Measurements from ENCODE around the gene FLNA. TPM values are rescaled to one million over a fixed set of nuclear protein-coding genes. Genes with fewer than 3 reads are reported as not detected.
"Not testable (repeated sequence)": the region's sequence is repeated elsewhere in the genome, so short reads cannot be mapped to it uniquely, and the experiment has no call there.

The FLNA gene
- total RNA-seq = 1,775 and 2,557 TPM in 2 replicates

DNA sequence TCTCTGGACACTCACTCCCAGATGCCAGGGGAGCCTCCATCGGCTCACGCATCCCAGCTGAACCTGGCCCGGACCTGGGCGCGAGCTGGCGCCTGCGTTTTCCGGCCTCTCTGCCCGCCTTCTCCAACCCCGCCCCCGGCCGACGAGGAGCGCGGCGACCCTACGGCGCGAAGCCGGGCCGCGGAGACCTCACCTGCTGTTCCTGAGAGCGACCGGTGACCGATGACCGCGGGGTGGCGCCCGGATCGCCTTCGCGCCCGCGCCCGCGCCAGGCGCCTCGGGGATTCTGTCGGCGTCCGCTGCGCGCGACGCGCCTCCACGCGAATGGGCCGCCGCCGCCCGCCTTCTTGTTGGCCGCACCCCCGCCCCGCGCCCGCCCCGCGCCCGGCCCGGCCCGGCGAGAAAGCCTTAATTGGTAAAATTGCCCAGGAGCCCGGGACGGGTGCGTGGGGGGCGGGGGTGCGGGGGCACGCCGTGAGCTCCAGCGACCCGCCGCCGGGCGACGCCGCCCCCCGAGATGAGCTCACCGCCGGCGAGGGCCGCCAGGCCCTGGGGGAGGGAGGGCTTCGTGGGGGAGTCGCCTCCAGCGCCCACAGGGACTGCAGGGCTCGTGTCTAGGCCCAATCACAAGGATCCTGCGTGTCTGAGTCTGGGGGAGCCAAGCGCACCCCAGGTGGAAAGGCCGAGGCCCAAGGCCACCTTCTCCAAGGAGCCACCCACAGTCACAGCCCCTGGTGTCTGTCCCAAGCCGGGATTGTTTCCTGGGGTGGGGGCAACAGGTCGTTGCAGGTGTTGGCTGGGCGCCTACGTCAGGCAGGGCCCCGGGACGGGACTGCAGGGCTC, at the start of gene FLNA:
FLNA (minus strand) TSS at position 322 of the 843 bp plus-strand sequence. CDS start 3,389 bp downstream, outside the sequence.
- DNase-seq (ENCODE audit: low read depth, low spot score) = no peak

- no peak for DNase-seq (ENCODE audit: low read depth, low spot score)
Observed at GRCh38 chrX:154420402-154420756, 45.9 kb upstream of the FLNA start.

GRCh38 chrX:154419688-154420401, 45.4 kb upstream of the FLNA start:
- no peak for DNase-seq (ENCODE audit: low read depth, low spot score)

- DNase-seq (ENCODE audit: low read depth, low spot score) = no peak
Observed at GRCh38 chrX:154419189-154419588, 44.8 kb upstream of the FLNA start.

DNA sequence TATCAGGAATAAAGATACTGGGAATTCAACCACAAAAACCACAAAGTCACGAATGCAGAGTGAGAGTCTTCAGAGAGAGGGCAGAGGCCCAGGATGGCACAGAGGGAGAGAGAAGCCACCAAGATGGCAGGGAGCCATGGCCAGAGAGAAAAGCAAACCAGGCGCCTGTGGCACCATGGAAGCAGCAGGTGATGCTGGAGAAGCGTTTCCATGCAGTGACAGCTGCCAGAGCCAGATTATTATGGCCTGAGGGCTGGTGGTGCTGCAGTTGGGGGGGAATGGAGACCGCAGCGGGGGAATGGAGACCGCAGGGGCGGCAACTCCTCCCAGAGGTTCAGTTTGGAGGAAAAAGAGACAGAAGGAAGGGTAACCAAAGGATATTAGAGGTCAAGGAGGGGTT, 42.7 kb upstream of the FLNA start:
- DNase-seq (ENCODE audit: low read depth, low spot score) = no peak

DNA sequence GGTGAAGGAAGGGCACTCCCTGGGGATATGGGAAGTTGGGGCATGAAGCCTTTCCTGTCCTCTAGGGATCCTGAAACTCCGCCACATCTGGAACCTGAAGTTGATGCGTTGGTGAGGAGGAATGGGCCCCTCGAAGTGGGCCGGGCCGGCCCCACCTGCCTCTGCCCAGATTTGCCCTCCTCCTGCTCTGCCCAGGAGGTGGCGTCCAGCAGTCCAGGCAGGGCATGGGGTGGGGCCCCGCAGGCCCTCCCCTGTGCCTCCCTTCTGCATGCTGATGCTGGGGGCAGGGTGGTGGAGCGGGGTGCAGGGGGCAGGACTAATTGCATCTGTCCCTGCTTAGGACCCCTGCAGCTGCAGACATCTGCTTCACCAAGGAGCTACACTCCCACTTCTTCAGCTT, 38.7 kb upstream of the FLNA start:
- no peak for DNase-seq (ENCODE audit: low read depth, low spot score)

GRCh38 chrX:154412468-154412867, 38.0 kb upstream of the FLNA start:
- no peak for DNase-seq (ENCODE audit: low read depth, low spot score)

- no peak for DNase-seq (ENCODE audit: low read depth, low spot score)
Observed at GRCh38 chrX:154411981-154412340, 37.5 kb upstream of the FLNA start.

DNA sequence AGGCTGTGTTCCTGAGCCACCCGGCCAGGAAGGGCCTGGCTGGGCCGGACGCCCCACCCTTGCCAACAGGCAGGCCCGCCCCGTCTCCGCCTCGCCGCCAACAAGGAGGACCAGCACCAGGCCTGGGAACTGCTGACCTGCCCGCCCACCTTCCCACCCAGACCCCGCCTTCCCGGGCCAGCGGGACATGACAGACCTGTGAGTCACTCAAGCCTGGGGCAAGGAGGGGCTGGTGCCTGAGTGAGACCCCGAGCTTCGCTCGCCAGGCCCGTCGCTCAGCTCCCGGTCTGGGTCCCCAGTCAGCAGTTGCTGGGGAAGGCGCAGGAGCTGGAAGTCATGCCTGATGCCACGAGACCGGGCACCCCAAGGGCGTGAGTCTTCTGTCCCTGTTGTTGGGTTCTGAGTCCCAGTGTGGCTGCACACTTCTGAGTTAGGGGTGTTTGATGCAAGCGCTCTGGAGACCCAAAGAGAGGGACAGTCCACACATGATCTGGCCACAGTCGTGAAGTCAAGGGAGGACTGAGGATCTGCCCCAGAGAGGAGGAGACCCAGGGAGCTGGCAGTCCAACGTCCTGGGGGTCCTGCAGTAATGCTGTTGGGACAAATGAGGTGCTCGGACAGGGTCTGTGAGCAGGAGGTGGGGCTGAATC, 34.9 kb upstream of the FLNA start, which contains the start of gene DNASE1L1:
DNASE1L1 (minus strand) TSS at position 33 of the 650 bp plus-strand sequence. CDS start 3,686 bp downstream, outside the sequence.
- peak; percentile 67 for DNase-seq (ENCODE audit: low read depth, low spot score)

GRCh38 chrX:154408659-154409221, 34.3 kb upstream of the FLNA start:
- no peak for DNase-seq (ENCODE audit: low read depth, low spot score)

DNA sequence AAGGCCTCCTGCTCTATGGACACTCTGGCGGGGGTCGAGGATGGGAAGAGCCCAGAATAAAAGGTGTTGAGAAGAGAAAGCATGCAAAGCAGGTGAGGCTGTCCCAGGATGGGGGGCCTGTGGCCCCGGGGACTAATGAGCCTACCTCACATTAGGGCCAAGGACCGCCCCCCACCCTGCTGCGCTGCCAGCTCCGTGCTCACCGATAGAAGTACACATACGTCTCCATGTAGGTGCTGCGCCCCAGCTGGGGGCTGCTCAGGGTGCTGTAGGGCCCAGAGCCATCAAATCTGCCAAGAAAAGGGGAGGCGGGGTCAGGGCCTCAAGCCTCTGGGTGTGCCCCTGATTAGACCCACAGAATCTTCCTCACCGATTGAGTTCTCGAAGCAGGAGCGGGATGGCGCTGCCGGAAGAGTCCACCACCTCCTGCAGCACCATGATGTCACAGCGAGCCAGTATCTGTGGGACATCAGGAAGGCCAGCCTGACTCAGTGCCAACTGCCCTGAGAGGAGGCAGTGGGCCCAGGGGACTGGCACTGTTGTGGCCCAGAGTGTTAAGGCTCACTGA, 30.3 kb upstream of the FLNA start:
- no peak for DNase-seq (ENCODE audit: low read depth, low spot score)

- DNase-seq (ENCODE audit: low read depth, low spot score) = no peak
Observed at GRCh38 chrX:154403858-154404257, 29.4 kb upstream of the FLNA start.

DNA sequence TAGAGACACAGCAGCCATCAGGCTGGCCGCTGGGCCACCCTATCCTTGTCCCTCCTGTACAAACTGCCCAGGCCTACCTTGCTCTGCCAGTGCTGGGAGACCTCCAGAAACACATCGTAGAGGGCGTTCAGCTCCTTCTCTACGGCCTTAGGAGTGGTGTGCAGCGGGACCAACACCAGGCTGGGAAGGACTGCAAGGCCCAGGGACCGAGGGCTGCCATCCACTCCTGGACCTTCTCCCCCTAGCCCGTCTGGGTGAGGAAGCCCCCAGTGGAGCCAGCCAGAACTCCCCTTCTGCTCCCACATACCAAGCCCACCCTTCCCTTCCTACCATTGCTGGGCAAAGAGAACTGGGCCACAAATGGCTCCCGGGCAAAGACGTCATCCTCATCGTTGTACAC, 28.8 kb upstream of the FLNA start:
- no peak for DNase-seq (ENCODE audit: low read depth, low spot score)

DNA sequence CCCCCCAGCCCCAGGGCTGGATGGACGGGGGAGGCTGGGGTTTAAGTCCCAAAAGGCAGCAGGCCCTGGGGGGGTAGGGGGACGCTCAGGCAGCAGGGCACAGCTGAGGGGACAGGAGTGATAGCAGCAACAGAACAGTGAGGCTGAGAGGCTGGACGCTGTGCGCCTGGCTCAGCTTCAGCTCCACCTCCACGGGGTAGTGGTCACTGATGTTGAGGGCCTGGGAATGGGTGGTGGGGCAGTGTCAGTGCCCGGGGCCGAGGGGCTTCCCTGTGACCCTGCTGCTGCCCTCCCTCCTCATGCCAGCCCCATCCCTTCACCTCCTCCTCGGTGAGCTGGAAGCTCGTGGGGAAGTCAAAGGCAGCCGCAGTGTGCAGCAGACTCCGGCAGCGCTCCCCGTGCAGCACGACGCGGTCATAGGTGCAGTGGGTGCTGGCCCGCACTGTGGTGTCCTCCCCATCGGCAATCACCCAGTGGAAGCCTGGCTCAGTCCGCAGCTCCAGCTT, 28.2 kb upstream of the FLNA start:
- DNase-seq (ENCODE audit: low read depth, low spot score) = no peak

GRCh38 chrX:154401918-154402621, 27.6 kb upstream of the FLNA start:
- no peak for DNase-seq (ENCODE audit: low read depth, low spot score)

DNA sequence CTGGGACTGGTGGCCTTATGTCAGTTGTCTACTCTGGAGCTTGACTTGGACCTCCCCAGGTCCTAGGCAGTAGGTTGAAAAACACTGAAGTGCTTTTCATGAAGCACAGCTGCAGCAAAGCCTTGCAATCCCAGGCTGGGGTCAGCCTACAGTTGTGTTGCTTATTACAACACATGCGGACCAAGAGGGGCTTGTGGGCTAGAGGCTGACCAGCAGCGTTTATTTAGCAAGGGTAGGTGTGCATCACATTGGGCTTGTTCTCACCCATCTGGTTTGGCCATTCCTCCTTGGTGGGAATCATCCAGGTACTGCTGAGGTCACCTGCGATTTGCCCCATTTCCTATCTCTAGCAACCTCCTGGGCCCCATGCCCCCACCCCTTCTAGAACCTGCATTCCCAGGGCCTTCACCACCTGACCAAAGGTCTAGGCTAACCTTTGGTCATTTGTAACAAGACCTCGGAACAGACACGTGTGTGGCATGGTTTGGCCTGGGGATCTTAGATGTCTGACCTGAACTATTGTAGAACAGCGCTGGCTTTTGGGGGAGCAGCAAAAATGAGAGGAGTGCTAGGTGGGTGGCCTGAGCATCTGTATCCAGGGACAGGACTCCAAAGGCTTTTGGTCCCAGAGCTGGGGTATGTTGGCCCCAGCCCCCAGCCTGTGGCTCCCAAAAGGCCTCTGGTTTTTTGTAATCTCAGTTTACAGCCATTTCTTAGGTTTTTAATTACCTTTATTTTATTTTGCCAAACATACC, 26.8 kb upstream of the FLNA start:
- no peak for DNase-seq (ENCODE audit: low read depth, low spot score)

DNA sequence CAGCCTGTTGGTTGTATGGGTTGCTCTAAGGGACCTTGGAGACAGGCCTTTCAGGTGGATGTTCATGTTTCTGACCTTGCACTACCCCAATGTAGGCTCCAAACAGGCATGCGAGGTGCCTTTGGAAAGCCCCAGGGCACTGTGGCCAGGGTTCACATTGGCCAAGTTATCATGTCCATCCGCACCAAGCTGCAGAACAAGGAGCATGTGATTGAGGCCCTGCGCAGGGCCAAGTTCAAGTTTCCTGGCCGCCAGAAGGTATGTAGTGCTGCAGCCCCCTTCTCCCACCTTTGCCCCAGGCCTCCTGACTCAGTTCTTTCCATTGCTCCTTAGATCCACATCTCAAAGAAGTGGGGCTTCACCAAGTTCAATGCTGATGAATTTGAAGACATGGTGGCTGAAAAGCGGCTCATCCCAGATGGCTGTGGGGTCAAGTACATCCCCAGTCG, 26.0 kb upstream of the FLNA start:
- not testable (repeated sequence) for DNase-seq (ENCODE audit: low read depth, low spot score)

- DNase-seq (ENCODE audit: low read depth, low spot score) = no peak
Observed at GRCh38 chrX:154399527-154400368, 25.3 kb upstream of the FLNA start.

Data from pulmonary artery endothelial cell (primary cell).